ENCODE results near the gene RPS25.
"Not testable (repeated sequence)": the region's sequence is repeated elsewhere in the genome, so short reads cannot be mapped to it uniquely, and the experiment has no call there.

RPS25 gene

GRCh38 chr11:118980191-118980881 lies 37.8 kb downstream of the RPS25 start:
- H3K4me3 ChIP-seq (ENCODE audit: low read depth, low read length), result no peak overlapping the region
- TF ChIP-seq, protein P1, sequence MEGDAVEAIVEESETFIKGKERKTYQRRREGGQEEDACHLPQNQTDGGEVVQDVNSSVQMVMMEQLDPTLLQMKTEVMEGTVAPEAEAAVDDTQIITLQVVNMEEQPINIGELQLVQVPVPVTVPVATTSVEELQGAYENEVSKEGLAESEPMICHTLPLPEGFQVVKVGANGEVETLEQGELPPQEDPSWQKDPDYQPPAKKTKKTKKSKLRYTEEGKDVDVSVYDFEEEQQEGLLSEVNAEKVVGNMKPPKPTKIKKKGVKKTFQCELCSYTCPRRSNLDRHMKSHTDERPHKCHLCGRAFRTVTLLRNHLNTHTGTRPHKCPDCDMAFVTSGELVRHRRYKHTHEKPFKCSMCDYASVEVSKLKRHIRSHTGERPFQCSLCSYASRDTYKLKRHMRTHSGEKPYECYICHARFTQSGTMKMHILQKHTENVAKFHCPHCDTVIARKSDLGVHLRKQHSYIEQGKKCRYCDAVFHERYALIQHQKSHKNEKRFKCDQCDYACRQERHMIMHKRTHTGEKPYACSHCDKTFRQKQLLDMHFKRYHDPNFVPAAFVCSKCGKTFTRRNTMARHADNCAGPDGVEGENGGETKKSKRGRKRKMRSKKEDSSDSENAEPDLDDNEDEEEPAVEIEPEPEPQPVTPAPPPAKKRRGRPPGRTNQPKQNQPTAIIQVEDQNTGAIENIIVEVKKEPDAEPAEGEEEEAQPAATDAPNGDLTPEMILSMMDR (IDR thresholded peaks at IDR 0.05; ENCODE audit: borderline replicate concordance, insufficient read depth, low read depth, low read length), result no peak

DNA sequence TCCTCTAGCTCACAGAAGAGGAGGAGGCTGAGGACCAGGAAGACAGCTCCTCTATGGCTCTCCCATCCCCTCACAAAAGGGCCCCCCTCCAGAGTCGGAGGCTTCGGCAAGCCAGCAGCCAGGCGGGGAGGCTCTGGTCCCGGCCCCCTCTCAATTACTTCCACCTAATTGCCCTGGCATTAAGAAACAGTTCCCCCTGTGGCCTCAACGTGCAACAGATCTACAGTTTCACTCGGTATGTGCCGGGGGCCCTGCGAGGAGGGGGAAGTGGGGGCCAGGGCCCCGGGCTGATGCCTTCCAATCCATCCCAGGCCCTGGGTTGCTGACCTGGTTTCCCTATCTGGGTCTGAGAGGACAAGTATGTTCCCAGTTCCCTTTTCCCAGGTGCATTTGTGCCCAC lies 38.7 kb downstream of the RPS25 start:
- TF ChIP-seq, protein P1 (IDR thresholded peaks at IDR 0.05; ENCODE audit: borderline replicate concordance, insufficient read depth, low read depth, low read length), result no peak

GRCh38 chr11:118975771-118976709 lies 42.1 kb downstream of the RPS25 start:
- TF ChIP-seq, protein P1 (IDR thresholded peaks at IDR 0.05; ENCODE audit: borderline replicate concordance, insufficient read depth, low read depth, low read length), result no peak

More for the DNA sequence above, 38.7 kb downstream of the RPS25 start:
- H3K4me3 ChIP-seq (ENCODE audit: low read depth, low read length), result no peak overlapping the region

GRCh38 chr11:118973985-118974384 lies 44.2 kb downstream of the RPS25 start:
- TF ChIP-seq, protein P1 (IDR thresholded peaks at IDR 0.05; ENCODE audit: borderline replicate concordance, insufficient read depth, low read depth, low read length), result no peak
- no peak overlapping the region for H3K4me3 ChIP-seq (ENCODE audit: low read depth, low read length)

More at GRCh38 chr11:118975771-118976709, 42.1 kb downstream of the RPS25 start:
- H3K4me3 ChIP-seq (ENCODE audit: low read depth, low read length), result no peak overlapping the region

DNA sequence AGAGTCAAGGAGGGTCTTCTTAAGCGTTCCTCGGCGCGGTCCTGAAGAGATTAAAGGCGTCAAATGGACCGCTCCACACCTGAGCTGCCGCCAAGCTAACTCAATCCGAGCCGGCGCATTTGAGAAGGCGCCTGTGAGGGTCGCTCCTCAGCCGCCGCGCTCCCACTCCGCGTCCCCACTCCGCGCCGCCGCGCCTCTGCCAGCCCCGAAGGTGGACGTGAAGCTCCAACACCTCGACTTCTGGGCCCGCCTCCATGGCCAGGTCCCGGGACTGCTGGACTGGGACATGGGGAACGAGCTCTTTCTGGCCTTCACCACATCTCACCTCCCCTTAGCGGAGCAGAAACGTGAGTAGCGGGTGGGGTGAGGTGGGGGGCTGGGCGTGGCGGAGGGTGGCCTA lies 46.5 kb downstream of the RPS25 start, which contains the start of gene FOXR1:
Gene FOXR1, plus strand, starts transcription at position 116 of the 400 bp plus-strand sequence. Its CDS starts 171 bp downstream, at position 287.
- H3K4me3 ChIP-seq (ENCODE audit: low read depth, low read length), result no peak within 1 kb of the TSS
- TF ChIP-seq, protein P1 (IDR thresholded peaks at IDR 0.05; ENCODE audit: borderline replicate concordance, insufficient read depth, low read depth, low read length), result no peak

GRCh38 chr11:118969508-118969907 lies 48.6 kb downstream of the RPS25 start:
- H3K4me3 ChIP-seq (ENCODE audit: low read depth, low read length), result not testable (repeated sequence)

All from GM12875 (cell line).